Vagina (tissue), 2 donors: ENCODE results near the gene RHOG. TPM values are rescaled to one million over a fixed set of nuclear protein-coding genes. Genes with fewer than 3 reads are reported as not detected.

Experiments
- DNase-seq, 2 donors: peaks; one replicate each; pipeline ENCODE4 v3.0.0-alpha.2; 2017; ENCODE audit errors: extremely low spot score in 2 of 2
- H3K27ac ChIP-seq: fragments of 200-600 bp; sonication (generic); one replicate; pipeline ENCODE4 v1.5.1; 2019
- H3K27me3 ChIP-seq: fragments of 200-600 bp; sonication (generic); one replicate; pipeline ENCODE4 v1.5.1; 2019
- H3K36me3 ChIP-seq, 2 donors: fragments of 200-600 bp; sonication (generic); one replicate each; pipeline ENCODE4 v1.5.1; 2017 to 2019
- H3K4me1 ChIP-seq: fragments of 200-600 bp; sonication (generic); one replicate; pipeline ENCODE4 v1.5.1; 2019
- H3K4me3 ChIP-seq, 2 donors: fragments of 200-600 bp; sonication (generic); 1 replicate in 1 of 2; 2 replicates in 1 of 2; pipeline ENCODE4 v1.5.1; 2016 to 2019
- H3K9me3 ChIP-seq: fragments of 200-600 bp; sonication (generic); one replicate; pipeline ENCODE4 v1.5.1; 2019
- POLR2A ChIP-seq, 2 donors: fragments of 450-650 bp; IDR thresholded peaks; one replicate each; pipeline ENCODE4 v1.6.1; 2017; ENCODE audit warnings: antibody characterized with exemption in 2 of 2, mild to moderate bottlenecking in 2 of 2, moderate library complexity in 2 of 2
- POLR2AphosphoS5 ChIP-seq, 2 donors: sonication (generic); formaldehyde crosslinking; IDR thresholded peaks; one replicate each; pipeline ENCODE4 v1.9.0; 2017; ENCODE audit warnings: antibody characterized with exemption in 2 of 2, mild to moderate bottlenecking in 2 of 2, low read depth in 1 of 2; ENCODE audit not compliant: insufficient read depth in 1 of 2
- intact Hi-C: fragments of 100-400 bp; cut with DNase I; formaldehyde crosslinking; loops from one replicate; pipeline ENCODE4 v1.15.1; 2023
- total RNA-seq: library from RNA; depleted of rRNA; stranded (reverse); fragments of >200 nt; gene quantifications from one replicate; pipeline ENCODE4 v1.2.3, GENCODE V29; 2016
- TF ChIP-seq, protein P1 (sequence below), 3 experiments: fragments of 450-650 bp in 2 of 3; fragments of 200-600 bp in 1 of 3; sonication (generic) in 1 of 3; IDR thresholded peaks; one replicate each; pipeline ENCODE4 v1.5.1; 2017 to 2019; ENCODE audit warnings: antibody characterized with exemption in 3 of 3, mild to moderate bottlenecking in 2 of 3, moderate library complexity in 2 of 3

Gene RHOG
- total RNA-seq, 1 donor from 2014 or later, result 107 TPM

DNA sequence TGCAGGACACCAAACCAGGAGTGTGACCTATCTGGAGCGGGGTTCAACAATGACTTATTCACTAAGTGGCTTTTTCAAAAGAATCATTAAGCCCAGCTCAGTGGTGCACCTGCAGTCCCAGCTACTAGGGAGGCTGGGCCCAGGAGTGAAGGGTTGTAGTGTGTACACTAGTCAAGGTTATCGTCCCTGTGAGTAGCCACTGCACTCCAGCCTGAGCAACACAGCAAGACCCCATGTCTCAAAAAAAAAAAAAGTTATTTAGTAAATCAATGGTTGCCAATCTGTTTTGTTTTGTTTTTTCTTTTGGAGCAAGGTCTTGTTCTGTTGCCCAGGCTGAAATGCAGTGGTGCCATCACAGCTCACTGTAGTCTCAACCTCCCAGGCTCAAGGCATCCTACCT is 7.9 kb downstream of the RHOG start:
- peaks cover 52% of the 10 kb centered on the region for H3K4me1 ChIP-seq
- H3K27ac ChIP-seq, result no peak overlapping the region
- intact Hi-C loops, result no loop called here
- TF ChIP-seq POLR2AphosphoS5 (IDR thresholded peaks at IDR 0.05; ENCODE audit: insufficient read depth in 1 of 2, low read depth in 1 of 2) (no peak), POLR2A (IDR thresholded peaks at IDR 0.05) (no peak)
- TF ChIP-seq, protein P1, sequence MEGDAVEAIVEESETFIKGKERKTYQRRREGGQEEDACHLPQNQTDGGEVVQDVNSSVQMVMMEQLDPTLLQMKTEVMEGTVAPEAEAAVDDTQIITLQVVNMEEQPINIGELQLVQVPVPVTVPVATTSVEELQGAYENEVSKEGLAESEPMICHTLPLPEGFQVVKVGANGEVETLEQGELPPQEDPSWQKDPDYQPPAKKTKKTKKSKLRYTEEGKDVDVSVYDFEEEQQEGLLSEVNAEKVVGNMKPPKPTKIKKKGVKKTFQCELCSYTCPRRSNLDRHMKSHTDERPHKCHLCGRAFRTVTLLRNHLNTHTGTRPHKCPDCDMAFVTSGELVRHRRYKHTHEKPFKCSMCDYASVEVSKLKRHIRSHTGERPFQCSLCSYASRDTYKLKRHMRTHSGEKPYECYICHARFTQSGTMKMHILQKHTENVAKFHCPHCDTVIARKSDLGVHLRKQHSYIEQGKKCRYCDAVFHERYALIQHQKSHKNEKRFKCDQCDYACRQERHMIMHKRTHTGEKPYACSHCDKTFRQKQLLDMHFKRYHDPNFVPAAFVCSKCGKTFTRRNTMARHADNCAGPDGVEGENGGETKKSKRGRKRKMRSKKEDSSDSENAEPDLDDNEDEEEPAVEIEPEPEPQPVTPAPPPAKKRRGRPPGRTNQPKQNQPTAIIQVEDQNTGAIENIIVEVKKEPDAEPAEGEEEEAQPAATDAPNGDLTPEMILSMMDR (IDR thresholded peaks at IDR 0.05), result no peak
- H3K36me3 ChIP-seq, result peaks cover 0 to 1% of the 10 kb centered on the region in 2 donors
- no peak overlapping the region for H3K4me3 ChIP-seq
- DNase-seq, result no peak
- H3K9me3 ChIP-seq, result no peaks in the 10 kb centered on the region
- H3K27me3 ChIP-seq, result no peaks in the 10 kb centered on the region

DNA sequence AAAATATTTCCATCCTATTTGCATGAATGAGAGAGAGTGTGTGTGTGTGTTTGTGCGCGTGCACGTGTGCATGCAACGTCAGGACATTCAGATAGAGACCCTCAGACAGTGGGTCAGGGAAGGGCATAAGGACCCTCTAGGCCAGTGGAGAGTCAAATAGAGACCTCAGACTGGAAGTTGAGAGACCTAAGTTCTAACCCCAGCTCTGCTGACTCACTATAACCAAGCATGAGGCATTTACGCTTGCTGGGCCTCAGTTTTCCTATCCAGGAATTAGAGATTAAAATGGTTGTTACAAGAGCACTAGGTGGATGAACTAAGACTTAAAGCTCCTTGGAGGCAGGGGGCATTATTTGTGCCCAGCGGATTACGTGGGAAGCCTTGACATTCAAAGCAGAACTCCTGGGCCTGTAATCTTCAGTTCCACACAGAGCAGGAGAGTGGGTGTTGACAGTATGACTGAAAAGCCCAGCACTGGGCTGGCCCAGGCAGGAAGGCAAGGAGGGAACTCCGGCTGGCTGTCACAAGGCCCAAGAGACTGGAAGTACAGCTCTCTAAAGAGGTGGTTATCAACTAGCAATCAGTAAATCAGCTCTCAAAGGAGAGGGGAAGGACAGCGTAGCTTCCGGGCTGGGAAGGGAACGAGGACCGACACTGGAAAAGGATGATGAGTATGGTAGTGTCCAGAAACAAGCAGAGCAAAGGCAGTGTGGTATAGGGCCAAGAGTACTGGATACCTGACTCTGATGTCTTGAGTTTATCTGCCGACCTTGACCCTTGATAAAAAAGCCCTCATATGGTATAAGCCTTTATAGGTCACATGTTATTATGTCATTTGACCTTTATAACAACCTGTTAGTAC is 9.2 kb downstream of the RHOG start:
- no peaks in the 10 kb centered on the region for H3K27me3 ChIP-seq
- DNase-seq, result no peak
- H3K9me3 ChIP-seq, result no peaks in the 10 kb centered on the region
- H3K4me1 ChIP-seq, result peaks cover 41% of the 10 kb centered on the region
- H3K36me3 ChIP-seq, result peaks cover 0 to 10% of the 10 kb centered on the region in 2 donors
- intact Hi-C loops, result no loop called here
- no peak overlapping the region for H3K27ac ChIP-seq
- no peak for TF ChIP-seq POLR2A (IDR thresholded peaks at IDR 0.05)
- TF ChIP-seq, protein P1 (IDR thresholded peaks at IDR 0.05), result no peak
- TF ChIP-seq POLR2AphosphoS5 (IDR thresholded peaks at IDR 0.05; ENCODE audit: insufficient read depth in 1 of 2, low read depth in 1 of 2), result no peak
- no peak overlapping the region for H3K4me3 ChIP-seq

DNA sequence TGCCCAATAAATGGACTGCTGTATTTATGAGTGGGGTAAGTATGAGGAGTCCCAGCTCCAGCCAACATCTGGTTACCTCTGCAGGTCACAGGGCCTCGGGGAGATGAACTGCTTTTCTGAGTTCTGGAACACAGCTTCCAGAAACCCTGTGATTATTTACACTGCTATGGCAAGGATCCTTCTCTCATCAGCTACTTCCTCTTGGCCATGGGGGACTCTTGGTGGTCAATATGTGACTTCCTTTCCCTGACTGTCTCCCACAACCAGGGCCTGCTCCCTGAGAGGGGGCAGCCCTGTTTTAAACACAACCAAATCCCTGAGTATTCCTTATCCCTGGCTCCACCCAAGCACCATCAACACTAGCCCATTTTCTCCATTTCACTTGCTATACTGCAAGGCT is 10.0 kb downstream of the RHOG start:
- H3K4me1 ChIP-seq, result peaks cover 32% of the 10 kb centered on the region
- H3K27me3 ChIP-seq, result no peaks in the 10 kb centered on the region
- DNase-seq, result no peak
- H3K9me3 ChIP-seq, result no peaks in the 10 kb centered on the region
- H3K36me3 ChIP-seq, result peaks cover 0 to 11% of the 10 kb centered on the region in 2 donors
- intact Hi-C loops, result no loop called here
- TF ChIP-seq POLR2A (IDR thresholded peaks at IDR 0.05) (no peak), POLR2AphosphoS5 (IDR thresholded peaks at IDR 0.05; ENCODE audit: insufficient read depth in 1 of 2, low read depth in 1 of 2) (no peak)
- no peak overlapping the region for H3K27ac ChIP-seq
- no peak overlapping the region for H3K4me3 ChIP-seq

GRCh38 chr11:3830088-3830487 is 10.7 kb downstream of the RHOG start:
- Histone ChIP-seq H3K4me3 (no peak overlapping the region), H3K9me3 (no peaks in the 10 kb centered on the region), H3K36me3 (peaks cover 0 to 17% of the 10 kb centered on the region in 2 donors), H3K27ac (no peak overlapping the region), H3K27me3 (no peaks in the 10 kb centered on the region), H3K4me1 (peaks cover 26% of the 10 kb centered on the region)
- no peak for DNase-seq
- intact Hi-C loops, result no loop called here
- TF ChIP-seq, protein P1 (IDR thresholded peaks at IDR 0.05), result no peak
- no peak for TF ChIP-seq POLR2A (IDR thresholded peaks at IDR 0.05)
- no peak for TF ChIP-seq POLR2AphosphoS5 (IDR thresholded peaks at IDR 0.05; ENCODE audit: insufficient read depth in 1 of 2, low read depth in 1 of 2)

GRCh38 chr11:3827434-3828186 is 13.1 kb downstream of the RHOG start:
- Histone ChIP-seq H3K36me3 (peaks cover 0 to 19% of the 10 kb centered on the region in 2 donors), H3K27me3 (no peaks in the 10 kb centered on the region), H3K27ac (no peak overlapping the region), H3K4me3 (no peak overlapping the region), H3K9me3 (no peaks in the 10 kb centered on the region), H3K4me1 (peaks cover 13% of the 10 kb centered on the region)
- no peak for DNase-seq
- intact Hi-C loops, result no loop called here
- TF ChIP-seq, protein P1 (IDR thresholded peaks at IDR 0.05), result no peak
- no peak for TF ChIP-seq POLR2AphosphoS5 (IDR thresholded peaks at IDR 0.05; ENCODE audit: insufficient read depth in 1 of 2, low read depth in 1 of 2)
- TF ChIP-seq POLR2A (IDR thresholded peaks at IDR 0.05), result no peak
